ENCODE measurements around the gene CD84. TPM values are rescaled to one million over a fixed set of nuclear protein-coding genes. Genes with fewer than 3 reads are reported as not detected.
A peak's percentile ranks its signal among the peaks of the same experiment; 100 is the strongest.
"Not testable (repeated sequence)": the region's sequence is repeated elsewhere in the genome, so short reads cannot be mapped to it uniquely, and the experiment has no call there.

The CD84 gene
- total RNA-seq, 1 donor from 2014 or later, result 17.2 TPM

DNA sequence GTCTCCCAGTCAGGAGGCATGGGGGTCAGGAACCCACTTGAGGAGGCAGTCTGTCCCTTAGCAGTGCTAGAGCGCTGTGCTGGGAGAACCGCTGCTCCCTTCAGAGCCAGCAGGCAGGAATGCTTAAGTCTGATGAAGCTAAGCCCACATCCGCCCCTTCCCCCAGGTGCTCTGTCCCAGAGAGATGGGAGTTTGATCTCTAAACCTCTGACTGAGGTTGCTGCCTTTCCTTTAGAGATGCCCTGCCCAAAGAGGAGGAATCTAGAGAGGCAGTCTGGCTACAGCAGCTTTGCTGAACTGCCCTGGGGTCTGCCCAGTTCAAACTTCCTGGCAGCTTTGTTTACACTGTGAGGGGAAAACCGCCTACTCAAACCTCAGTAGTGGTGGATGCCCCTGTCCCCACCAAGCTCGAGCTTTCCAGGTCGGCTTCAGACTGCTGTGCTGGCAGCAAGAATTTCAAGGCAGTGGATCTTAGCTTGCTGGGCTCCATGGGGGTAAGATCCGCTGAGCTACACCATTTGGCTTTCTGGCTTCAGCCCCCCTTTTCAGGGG, 49.8 kb downstream of the CD84 start:
- peaks cover 39% of the 10 kb centered on the region for H3K4me1 Mint-ChIP-seq (ENCODE audit: low read depth)
- intact Hi-C loops (cut with micrococcal nuclease); H3K4me3 Mint-ChIP-seq; H3K27ac Mint-ChIP-seq; DNase-seq (ENCODE audit: low spot score); H3K27me3 Mint-ChIP-seq (ENCODE audit: insufficient read depth): not testable (repeated sequence)
- peaks cover 43% of the 10 kb centered on the region for H3K9me3 Mint-ChIP-seq
- peaks cover 25% of the 10 kb centered on the region for H3K36me3 Mint-ChIP-seq (ENCODE audit: low read depth)

DNA sequence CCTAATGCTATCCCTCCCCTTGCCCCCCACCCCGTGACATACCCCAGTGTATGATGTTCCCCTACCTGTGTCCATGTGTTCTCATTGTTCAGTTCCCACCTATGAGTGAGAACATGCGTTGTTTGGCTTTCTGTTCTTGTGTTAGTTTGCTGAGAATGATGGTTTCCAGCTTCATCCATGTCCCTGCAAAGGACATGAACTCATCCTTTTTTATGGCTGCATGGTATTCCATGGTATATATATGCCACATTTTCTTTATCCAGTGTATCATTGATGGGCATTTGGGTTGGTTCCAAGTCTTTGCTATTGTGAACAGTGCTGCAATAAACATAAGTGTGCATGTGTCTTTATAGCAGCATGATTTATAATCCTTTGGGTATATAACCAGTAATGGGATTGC, 55.5 kb downstream of the CD84 start:
- Mint-ChIP-seq H3K4me1 (ENCODE audit: low read depth) (peaks cover 74% of the 10 kb centered on the region), H3K27ac (peak overlapping the region; percentile 75), H3K36me3 (ENCODE audit: low read depth) (peaks cover 30% of the 10 kb centered on the region), H3K9me3 (peaks cover 35% of the 10 kb centered on the region), H3K4me3 (peak overlapping the region; percentile 65)
- H3K27me3 Mint-ChIP-seq (ENCODE audit: insufficient read depth); DNase-seq (ENCODE audit: low spot score); intact Hi-C loops (cut with micrococcal nuclease): not testable (repeated sequence)

DNA sequence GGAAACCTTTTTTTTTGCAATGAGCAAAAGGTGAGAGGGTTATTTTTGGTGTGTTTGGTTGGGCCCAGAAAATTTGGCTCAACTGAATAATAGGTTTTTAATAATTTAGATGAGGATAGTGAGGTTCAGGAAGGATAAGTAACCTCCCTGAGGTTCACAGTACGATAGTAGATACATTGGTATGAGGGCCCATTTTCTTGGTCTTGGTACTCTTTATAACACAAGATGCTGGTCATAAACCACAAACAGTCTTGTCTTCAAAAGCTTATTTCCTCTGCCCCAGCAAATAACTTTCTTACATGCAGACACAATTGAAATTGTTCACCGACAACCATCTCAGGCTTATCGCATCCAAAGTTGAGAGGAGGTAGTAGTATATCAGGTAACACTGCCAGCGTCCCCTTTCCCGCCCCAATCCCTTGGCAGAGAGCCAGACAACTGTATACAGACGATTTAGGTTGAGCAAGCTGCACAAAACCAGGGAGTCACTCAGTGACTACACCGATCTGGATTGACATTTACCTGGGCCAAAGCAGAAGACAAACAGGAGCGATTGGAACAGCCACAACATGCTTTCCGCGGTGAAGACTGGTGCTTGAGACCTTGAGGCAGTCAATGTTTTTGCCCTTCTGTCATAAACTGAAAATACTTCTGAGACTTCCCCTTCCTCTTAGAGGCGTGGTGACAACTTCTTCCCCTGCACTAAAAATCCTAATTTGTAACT, 56.5 kb downstream of the CD84 start, which contains the start of gene SLAMF6:
Gene SLAMF6 (minus strand): TSS at position 634 of the 724 bp plus-strand sequence. CDS start 63 bp downstream, at position 571.
- intact Hi-C loops (cut with micrococcal nuclease), result loop anchor here (1.0 kb wide), 2 partner anchors 18 to 29 kb away; no protein-coding TSS in a partner anchor
- Mint-ChIP-seq H3K27ac (peak within 1 kb of the TSS; percentile 90), H3K4me1 (ENCODE audit: low read depth) (peaks cover 77% of the 10 kb centered on the region), H3K27me3 (ENCODE audit: insufficient read depth) (no peaks in the 10 kb centered on the region), H3K9me3 (peaks cover 30% of the 10 kb centered on the region), H3K4me3 (peak within 1 kb of the TSS; percentile 92), H3K36me3 (ENCODE audit: low read depth) (peaks cover 31% of the 10 kb centered on the region)
- DNase-seq (ENCODE audit: low spot score), result peak; percentile 27

- H3K27me3 Mint-ChIP-seq (ENCODE audit: insufficient read depth), result no peaks in the 10 kb centered on the region
- H3K27ac Mint-ChIP-seq, result peak overlapping the region; percentile 90
- intact Hi-C loops (cut with micrococcal nuclease), result loop anchor here (1.0 kb wide), 2 partner anchors 18 to 29 kb away; no protein-coding TSS in a partner anchor
- no peak for DNase-seq (ENCODE audit: low spot score)
- H3K36me3 Mint-ChIP-seq (ENCODE audit: low read depth), result peaks cover 34% of the 10 kb centered on the region
- H3K4me1 Mint-ChIP-seq (ENCODE audit: low read depth), result peaks cover 74% of the 10 kb centered on the region
- peaks cover 32% of the 10 kb centered on the region for H3K9me3 Mint-ChIP-seq
- peak overlapping the region; percentile 92 for H3K4me3 Mint-ChIP-seq
Measured at GRCh38 chr1:160522136-160522535, 57.2 kb downstream of the CD84 start.

- H3K36me3 Mint-ChIP-seq (ENCODE audit: low read depth), result peaks cover 35% of the 10 kb centered on the region
- peak overlapping the region; percentile 92 for H3K4me3 Mint-ChIP-seq
- intact Hi-C loops (cut with micrococcal nuclease), result loop anchor here (2.0 kb wide), 2 partner anchors 17 to 153 kb away; no protein-coding TSS in a partner anchor
- no peaks in the 10 kb centered on the region for H3K27me3 Mint-ChIP-seq (ENCODE audit: insufficient read depth)
- H3K4me1 Mint-ChIP-seq (ENCODE audit: low read depth), result peaks cover 76% of the 10 kb centered on the region
- DNase-seq (ENCODE audit: low spot score), result no peak
- peak overlapping the region; percentile 90 for H3K27ac Mint-ChIP-seq
- peaks cover 26% of the 10 kb centered on the region for H3K9me3 Mint-ChIP-seq
Measured at GRCh38 chr1:160521554-160521953, 57.7 kb downstream of the CD84 start.

DNA sequence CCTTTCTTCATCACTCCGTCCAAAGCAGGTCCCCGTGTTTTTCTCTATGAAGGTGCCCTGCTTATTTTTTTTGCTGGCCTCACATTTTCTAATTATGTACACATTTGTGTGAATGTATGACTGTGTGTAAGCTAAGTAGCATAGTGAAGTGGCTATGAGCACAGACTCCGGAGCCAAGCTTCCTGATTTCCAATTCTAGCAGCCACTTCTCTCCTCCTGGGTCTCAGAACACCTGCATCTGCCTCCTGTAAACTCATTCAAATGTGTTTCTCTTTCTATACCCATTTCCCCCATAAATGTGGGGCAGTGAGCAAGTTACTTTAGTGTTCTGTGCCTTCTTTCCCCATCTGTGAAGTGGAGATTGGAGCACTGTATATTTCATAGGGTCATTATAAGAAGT, 58.3 kb downstream of the CD84 start:
- peaks cover 35% of the 10 kb centered on the region for H3K36me3 Mint-ChIP-seq (ENCODE audit: low read depth)
- H3K27ac Mint-ChIP-seq, result peak overlapping the region; percentile 90
- H3K27me3 Mint-ChIP-seq (ENCODE audit: insufficient read depth), result no peaks in the 10 kb centered on the region
- peaks cover 82% of the 10 kb centered on the region for H3K4me1 Mint-ChIP-seq (ENCODE audit: low read depth)
- intact Hi-C loops (cut with micrococcal nuclease), result loop anchor here (1.0 to 2.0 kb wide), 9 partner anchors 16 to 154 kb away; no protein-coding TSS in a partner anchor
- no peak for DNase-seq (ENCODE audit: low spot score)
- peaks cover 22% of the 10 kb centered on the region for H3K9me3 Mint-ChIP-seq
- peak overlapping the region; percentile 92 for H3K4me3 Mint-ChIP-seq

DNA sequence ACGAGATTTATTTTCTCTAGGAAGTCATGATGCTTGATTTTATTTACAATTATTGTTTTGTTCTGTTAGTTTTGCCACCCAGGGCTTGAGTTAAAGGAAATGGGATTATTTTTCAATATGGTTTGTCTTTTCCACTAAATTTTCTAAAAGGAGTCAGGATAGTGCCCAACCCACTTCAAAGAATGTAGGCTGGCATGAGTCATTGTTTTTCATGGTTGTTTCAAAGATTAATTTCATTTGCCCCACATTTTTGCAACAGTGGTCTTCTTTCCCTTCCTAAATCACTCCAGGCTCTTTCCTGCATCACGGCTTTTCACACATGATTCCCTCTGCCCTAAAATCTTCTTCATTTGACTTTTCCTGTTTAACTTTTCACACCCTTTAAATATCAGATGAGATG, 58.7 kb downstream of the CD84 start:
- peaks cover 20% of the 10 kb centered on the region for H3K9me3 Mint-ChIP-seq
- peaks cover 86% of the 10 kb centered on the region for H3K4me1 Mint-ChIP-seq (ENCODE audit: low read depth)
- H3K36me3 Mint-ChIP-seq (ENCODE audit: low read depth), result peaks cover 37% of the 10 kb centered on the region
- no peak for DNase-seq (ENCODE audit: low spot score)
- intact Hi-C loops (cut with micrococcal nuclease), result loop anchor here (1.0 to 2.0 kb wide), 9 partner anchors 16 to 154 kb away; no protein-coding TSS in a partner anchor
- H3K4me3 Mint-ChIP-seq, result peak overlapping the region; percentile 92
- no peaks in the 10 kb centered on the region for H3K27me3 Mint-ChIP-seq (ENCODE audit: insufficient read depth)
- peak overlapping the region; percentile 90 for H3K27ac Mint-ChIP-seq

- no peaks in the 10 kb centered on the region for H3K27me3 Mint-ChIP-seq (ENCODE audit: insufficient read depth)
- H3K4me1 Mint-ChIP-seq (ENCODE audit: low read depth), result peaks cover 88% of the 10 kb centered on the region
- intact Hi-C loops (cut with micrococcal nuclease), result loop anchor here (1.0 to 2.0 kb wide), 9 partner anchors 15 to 155 kb away; no protein-coding TSS in a partner anchor
- H3K9me3 Mint-ChIP-seq, result peaks cover 19% of the 10 kb centered on the region
- H3K27ac Mint-ChIP-seq, result peak overlapping the region; percentile 90
- H3K4me3 Mint-ChIP-seq, result peak overlapping the region; percentile 92
- DNase-seq (ENCODE audit: low spot score), result peak; percentile 24
- H3K36me3 Mint-ChIP-seq (ENCODE audit: low read depth), result peaks cover 34% of the 10 kb centered on the region
Measured at GRCh38 chr1:160519642-160520435, 59.5 kb downstream of the CD84 start.

DNA sequence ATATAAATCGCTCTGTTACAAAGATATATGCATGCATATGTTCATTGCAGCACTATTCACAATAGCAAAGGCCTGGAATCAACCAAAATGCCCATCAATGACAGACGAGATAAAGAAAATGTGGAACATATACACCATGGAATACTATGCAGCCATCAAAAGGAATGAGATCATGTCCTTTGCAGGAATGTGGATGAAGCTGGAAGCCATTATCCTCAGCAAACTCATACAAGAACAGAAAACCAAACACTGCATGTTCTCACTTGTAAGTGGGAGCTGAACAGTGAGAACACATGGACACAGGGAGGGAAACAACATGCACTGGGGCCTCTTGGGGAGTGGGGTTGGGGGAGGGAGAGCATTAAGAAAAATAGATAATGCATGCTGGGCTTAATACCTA, 61.8 kb downstream of the CD84 start:
- H3K4me3 Mint-ChIP-seq; DNase-seq (ENCODE audit: low spot score); H3K27me3 Mint-ChIP-seq (ENCODE audit: insufficient read depth); intact Hi-C loops (cut with micrococcal nuclease): not testable (repeated sequence)
- Mint-ChIP-seq H3K9me3 (peaks cover 31% of the 10 kb centered on the region), H3K27ac (peak overlapping the region; percentile 2), H3K4me1 (ENCODE audit: low read depth) (peaks cover 91% of the 10 kb centered on the region), H3K36me3 (ENCODE audit: low read depth) (peaks cover 51% of the 10 kb centered on the region)

DNA sequence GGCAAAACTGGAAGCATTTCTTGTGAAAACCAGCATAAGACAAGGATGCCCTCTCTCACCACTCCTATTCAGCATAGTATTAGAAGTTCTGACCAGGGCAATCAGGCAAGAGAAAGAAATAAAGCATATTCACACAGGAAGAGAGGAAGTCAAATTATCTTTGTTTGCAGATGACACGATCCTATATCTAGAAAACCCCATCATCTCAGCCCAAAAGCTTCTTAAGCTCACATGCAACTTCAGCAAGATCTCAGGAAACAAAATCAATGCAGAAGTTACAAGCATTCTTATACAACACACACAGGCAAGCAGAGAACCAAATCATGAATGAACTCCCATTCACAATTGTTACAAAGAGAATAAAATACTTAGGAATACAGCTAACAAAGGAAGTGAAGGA, 63.4 kb downstream of the CD84 start:
- Mint-ChIP-seq H3K4me3 (peak overlapping the region; percentile 20), H3K4me1 (ENCODE audit: low read depth) (peaks cover 75% of the 10 kb centered on the region), H3K27ac (peak overlapping the region; percentile 32), H3K9me3 (peaks cover 39% of the 10 kb centered on the region), H3K36me3 (ENCODE audit: low read depth) (peaks cover 56% of the 10 kb centered on the region)
- H3K27me3 Mint-ChIP-seq (ENCODE audit: insufficient read depth); DNase-seq (ENCODE audit: low spot score); intact Hi-C loops (cut with micrococcal nuclease): not testable (repeated sequence)

- no peak overlapping the region for H3K4me3 Mint-ChIP-seq
- H3K36me3 Mint-ChIP-seq (ENCODE audit: low read depth), result peaks cover 76% of the 10 kb centered on the region
- no peaks in the 10 kb centered on the region for H3K27me3 Mint-ChIP-seq (ENCODE audit: insufficient read depth)
- intact Hi-C loops (cut with micrococcal nuclease), result loop anchor here (2.0 kb wide), 1 partner anchor 16 kb away; no protein-coding TSS in a partner anchor
- H3K27ac Mint-ChIP-seq, result no peak overlapping the region
- H3K4me1 Mint-ChIP-seq (ENCODE audit: low read depth), result peaks cover 17% of the 10 kb centered on the region
- DNase-seq (ENCODE audit: low spot score), result no peak
- peaks cover 54% of the 10 kb centered on the region for H3K9me3 Mint-ChIP-seq
Measured at GRCh38 chr1:160504651-160505050, 74.6 kb downstream of the CD84 start.

DNA sequence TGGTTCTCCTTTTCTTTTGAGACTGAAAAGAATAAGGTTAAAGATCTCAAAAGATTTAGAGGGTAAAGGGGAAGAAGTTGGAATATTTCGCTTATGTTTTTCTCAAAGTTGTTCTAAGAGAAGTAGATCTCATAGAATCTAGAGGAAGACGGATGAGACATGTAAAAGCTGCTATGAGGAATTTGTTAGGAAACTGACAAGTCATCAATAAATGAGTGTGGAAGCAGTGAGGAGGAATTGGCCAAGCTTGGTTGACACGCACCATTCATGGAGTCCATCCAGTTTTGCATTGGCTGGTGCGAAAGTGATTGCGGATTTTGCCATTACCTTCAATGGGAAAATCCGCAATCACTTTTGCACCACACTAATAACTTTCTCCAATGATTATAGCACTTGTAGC, 76.2 kb downstream of the CD84 start:
- intact Hi-C loops (cut with micrococcal nuclease), result no loop called here
- Mint-ChIP-seq H3K9me3 (peaks cover 54% of the 10 kb centered on the region), H3K27ac (no peak overlapping the region), H3K27me3 (ENCODE audit: insufficient read depth) (no peaks in the 10 kb centered on the region), H3K4me3 (no peak overlapping the region), H3K4me1 (ENCODE audit: low read depth) (peaks cover 21% of the 10 kb centered on the region), H3K36me3 (ENCODE audit: low read depth) (peaks cover 75% of the 10 kb centered on the region)
- no peak for DNase-seq (ENCODE audit: low spot score)

All from activated T-helper 1 cell treated with anti-CD3 and anti-CD28 coated beads, Interleukin-12 subunit alpha, Interleukin-12 subunit beta, Interleukin-2, Interleukin-4 antibody, amounts not matched to agents 30 ng/mL and 10 ng/mL and 1 ng/mL, durations not matched to agents 14 hours and 24 hours and 36 hours (primary cell).